Fibroblast of lung (primary cell): ENCODE measurements around the gene MCM5. TPM values are rescaled to one million over a fixed set of nuclear protein-coding genes. Genes with fewer than 3 reads are reported as not detected.

Source experiments
- DNase-seq, 2 donors: peaks; one replicate each; pipeline versions ENCODE4 v3.0.0 to v3.0.0-alpha.2; 2010; ENCODE audit warnings: low read depth in 2 of 2
- H2AFZ ChIP-seq: 2 replicates; pipeline ENCODE4 v1.5.1; 2012; ENCODE audit warnings: low read length, control low read depth, inconsistent platforms
- H3K27ac ChIP-seq: 2 replicates; pipeline ENCODE4 v1.5.1; 2011; ENCODE audit warnings: low read length, control low read depth; ENCODE audit not compliant: insufficient read depth
- H3K27me3 ChIP-seq: 2 replicates; pipeline ENCODE4 v1.5.1; 2011; ENCODE audit warnings: mild to moderate bottlenecking, low read length; ENCODE audit not compliant: control insufficient read depth, insufficient read depth
- H3K36me3 ChIP-seq: 2 replicates; pipeline ENCODE4 v1.5.1; 2011; ENCODE audit warnings: low read length; ENCODE audit not compliant: control insufficient read depth, insufficient read depth
- H3K4me1 ChIP-seq: 2 replicates; pipeline ENCODE4 v1.5.1; 2011; ENCODE audit warnings: low read length; ENCODE audit not compliant: control insufficient read depth, insufficient read depth; ENCODE audit errors: extremely low read depth
- H3K4me2 ChIP-seq: 2 replicates; pipeline ENCODE4 v1.5.1; 2011; ENCODE audit warnings: low read length, control low read depth; ENCODE audit not compliant: insufficient read depth; ENCODE audit errors: extremely low read depth
- H3K4me3 ChIP-seq, 4 experiments: fragments of 200-600 bp in 1 of 4; sonication (generic) in 1 of 4; replicated peaks in 1 of 4; 2 replicates each; pipeline ENCODE4 v1.5.1; 2011 to 2016; ENCODE audit warnings: low read length in 4 of 4, low read depth in 3 of 4, mild to moderate bottlenecking in 3 of 4, control low read depth in 2 of 4, inconsistent platforms in 1 of 4, mixed read lengths in 1 of 4; ENCODE audit not compliant: insufficient read depth in 1 of 4; ENCODE audit errors: control extremely low read depth in 1 of 4
- H3K79me2 ChIP-seq: 2 replicates; pipeline ENCODE4 v1.5.1; 2012; ENCODE audit warnings: mild to moderate bottlenecking, low read length, inconsistent platforms; ENCODE audit not compliant: control insufficient read depth, insufficient read depth
- H3K9ac ChIP-seq: 2 replicates; pipeline ENCODE4 v1.5.1; 2011; ENCODE audit warnings: mild to moderate bottlenecking, low read length, control low read depth; ENCODE audit not compliant: insufficient read depth
- H3K9me3 ChIP-seq: 2 replicates; pipeline ENCODE4 v1.5.1; 2012; ENCODE audit warnings: low read depth, low read length; ENCODE audit not compliant: control insufficient read depth, insufficient read depth
- H4K20me1 ChIP-seq: 2 replicates; pipeline ENCODE4 v1.5.1; 2011; ENCODE audit warnings: low read length; ENCODE audit not compliant: control insufficient read depth, insufficient read depth; ENCODE audit errors: extremely low read depth
- CTCF ChIP-seq, 2 donors: IDR thresholded peaks in 1 of 2; conservative IDR thresholded peaks in 1 of 2; 1 replicate in 1 of 2; 2 replicates in 1 of 2; pipeline ENCODE4 v1.5.1; 2011 to 2012; ENCODE audit warnings: low read length in 2 of 2, control low read depth in 1 of 2, inconsistent platforms in 1 of 2, low read depth in 1 of 2, mild to moderate bottlenecking in 1 of 2
- EZH2 ChIP-seq: IDR thresholded peaks from 2 replicates; pipeline ENCODE4 v1.5.1; 2012; ENCODE audit warnings: low read length, control low read depth, mild to moderate bottlenecking; ENCODE audit errors: missing control alignments
- polyA plus RNA-seq, 2 donors: library from polyadenylated mRNA; depleted of rRNA in 1 of 2; stranded (reverse) in 1 of 2; unstranded in 1 of 2; fragments of >200 nt; gene quantifications; 2 replicates each; pipeline ENCODE4 v1.2.1, GENCODE V29; 2011 to 2012; ENCODE audit warnings: missing spikeins in 1 of 2
- total RNA-seq: library from RNA; depleted of rRNA; stranded (reverse); fragments of >200 nt; gene quantifications from 2 replicates; pipeline ENCODE4 v1.2.1, GENCODE V29; 2014

The MCM5 gene
- total and polyA plus RNA-seq, 2 donors (not counting 1 experiment from before 2014, with no cell fraction given) = 13.4 to 21.7 TPM

GRCh38 chr22:35448523-35448922, 48.6 kb downstream of the MCM5 start:
- no peaks in the 10 kb centered on the region for H3K79me2 ChIP-seq
- no peak overlapping the region for H2AFZ ChIP-seq
- no peaks in the 10 kb centered on the region for H3K9me3 ChIP-seq
- no peaks in the 10 kb centered on the region for H4K20me1 ChIP-seq
- H3K4me1 ChIP-seq = peaks cover 2% of the 10 kb centered on the region
- H3K27ac ChIP-seq = no peak overlapping the region
- H3K27me3 ChIP-seq = peaks cover 4% of the 10 kb centered on the region
- no peaks in the 10 kb centered on the region for H3K36me3 ChIP-seq
- no peak overlapping the region for H3K4me3 ChIP-seq
- no peak for DNase-seq
- no peak for TF ChIP-seq CTCF (conservative IDR thresholded peaks at IDR 0.05 in 1 of 2, IDR thresholded peaks at IDR 0.05 in 1 of 2; ENCODE audit: low read depth in 1 of 2, low read length in 2 of 2)
- TF ChIP-seq EZH2 = no peak
- H3K4me2 ChIP-seq = no peak overlapping the region
- no peak overlapping the region for H3K9ac ChIP-seq

GRCh38 chr22:35449829-35450689, 50.1 kb downstream of the MCM5 start:
- no peaks in the 10 kb centered on the region for H4K20me1 ChIP-seq
- H3K4me3 ChIP-seq = no peak overlapping the region
- H3K4me2 ChIP-seq = no peak overlapping the region
- H3K36me3 ChIP-seq = no peaks in the 10 kb centered on the region
- H3K9ac ChIP-seq = no peak overlapping the region
- DNase-seq = no peak
- no peaks in the 10 kb centered on the region for H3K9me3 ChIP-seq
- peaks cover 9% of the 10 kb centered on the region for H3K27me3 ChIP-seq
- no peak overlapping the region for H2AFZ ChIP-seq
- H3K27ac ChIP-seq = no peak overlapping the region
- H3K79me2 ChIP-seq = no peaks in the 10 kb centered on the region
- peaks cover 2% of the 10 kb centered on the region for H3K4me1 ChIP-seq
- TF ChIP-seq EZH2 = no peak
- no peak for TF ChIP-seq CTCF (conservative IDR thresholded peaks at IDR 0.05 in 1 of 2, IDR thresholded peaks at IDR 0.05 in 1 of 2; ENCODE audit: low read depth in 1 of 2, low read length in 2 of 2)

- peaks cover 2% of the 10 kb centered on the region for H3K4me1 ChIP-seq
- H3K27me3 ChIP-seq = peaks cover 9% of the 10 kb centered on the region
- no peaks in the 10 kb centered on the region for H4K20me1 ChIP-seq
- no peak for DNase-seq
- H3K9ac ChIP-seq = no peak overlapping the region
- H3K27ac ChIP-seq = no peak overlapping the region
- H3K79me2 ChIP-seq = no peaks in the 10 kb centered on the region
- no peak overlapping the region for H2AFZ ChIP-seq
- H3K4me2 ChIP-seq = no peak overlapping the region
- no peak overlapping the region for H3K4me3 ChIP-seq
- no peaks in the 10 kb centered on the region for H3K36me3 ChIP-seq
- TF ChIP-seq EZH2 = no peak
- no peaks in the 10 kb centered on the region for H3K9me3 ChIP-seq
These were observed 51.1 kb downstream of the MCM5 start for GRCh38 chr22:35450824-35451569.
